DMS53 treated with DMSO at 0.1 percent for 48 hours (cell line): ENCODE results near the gene TTLL10.

Source experiments
- DNase-seq: peaks from one replicate; lab custom pipeline; 2025; ENCODE audit not compliant: unreplicated experiment; lab: John Stamatoyannopoulos, UW

Gene TTLL10

DNA sequence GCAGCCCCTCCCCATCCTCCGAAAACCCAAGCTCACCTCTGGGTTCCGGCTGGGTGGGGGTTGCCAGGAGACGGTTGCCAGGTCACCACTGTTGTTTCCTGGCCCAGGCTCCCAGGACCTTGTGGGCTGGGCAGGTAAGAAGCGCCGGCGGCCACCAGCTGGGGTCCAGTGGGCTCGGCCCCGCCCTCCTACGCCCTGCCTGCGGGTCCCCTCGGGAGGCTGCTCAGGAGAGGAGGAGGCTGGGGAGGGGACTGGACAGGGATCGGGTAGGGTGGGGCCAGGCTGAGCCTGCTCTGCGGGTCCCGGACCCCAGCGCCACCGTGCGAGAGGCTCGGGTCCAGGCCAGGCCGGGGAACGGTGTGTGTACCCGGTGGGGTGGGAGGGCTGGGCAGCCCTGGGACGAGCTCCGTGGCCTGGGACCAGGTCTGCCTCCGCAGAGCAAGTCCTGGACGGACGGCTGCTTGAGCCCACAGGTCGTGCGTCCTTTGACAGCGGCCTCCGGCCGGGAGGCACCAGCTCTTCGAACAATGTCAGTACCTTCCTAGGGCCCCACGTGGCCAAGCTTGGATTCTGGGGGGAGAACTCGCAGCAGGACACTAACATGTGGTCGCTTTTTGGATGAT is at the start of gene TTLL10:
Gene TTLL10 (plus strand): TSS at position 88 of the 623 bp plus-strand sequence. CDS start 5,336 bp downstream, outside the sequence.
- no peak for DNase-seq

DNA sequence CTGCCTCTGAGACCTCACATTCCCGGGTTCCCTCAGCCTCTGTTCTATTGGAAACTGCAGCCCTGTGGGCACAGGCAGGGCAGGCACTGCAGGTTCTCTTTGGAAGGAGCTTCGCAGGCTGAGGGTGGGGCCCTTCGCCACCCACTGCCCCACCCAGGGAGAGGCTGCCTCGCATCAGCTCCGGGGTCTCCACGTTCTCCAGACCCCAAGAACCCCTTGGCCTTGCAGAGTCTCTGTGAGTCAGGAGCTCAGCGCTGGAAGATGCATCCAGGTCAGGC is 49.2 kb upstream of the TTLL10 start:
- no peak for DNase-seq

DNA sequence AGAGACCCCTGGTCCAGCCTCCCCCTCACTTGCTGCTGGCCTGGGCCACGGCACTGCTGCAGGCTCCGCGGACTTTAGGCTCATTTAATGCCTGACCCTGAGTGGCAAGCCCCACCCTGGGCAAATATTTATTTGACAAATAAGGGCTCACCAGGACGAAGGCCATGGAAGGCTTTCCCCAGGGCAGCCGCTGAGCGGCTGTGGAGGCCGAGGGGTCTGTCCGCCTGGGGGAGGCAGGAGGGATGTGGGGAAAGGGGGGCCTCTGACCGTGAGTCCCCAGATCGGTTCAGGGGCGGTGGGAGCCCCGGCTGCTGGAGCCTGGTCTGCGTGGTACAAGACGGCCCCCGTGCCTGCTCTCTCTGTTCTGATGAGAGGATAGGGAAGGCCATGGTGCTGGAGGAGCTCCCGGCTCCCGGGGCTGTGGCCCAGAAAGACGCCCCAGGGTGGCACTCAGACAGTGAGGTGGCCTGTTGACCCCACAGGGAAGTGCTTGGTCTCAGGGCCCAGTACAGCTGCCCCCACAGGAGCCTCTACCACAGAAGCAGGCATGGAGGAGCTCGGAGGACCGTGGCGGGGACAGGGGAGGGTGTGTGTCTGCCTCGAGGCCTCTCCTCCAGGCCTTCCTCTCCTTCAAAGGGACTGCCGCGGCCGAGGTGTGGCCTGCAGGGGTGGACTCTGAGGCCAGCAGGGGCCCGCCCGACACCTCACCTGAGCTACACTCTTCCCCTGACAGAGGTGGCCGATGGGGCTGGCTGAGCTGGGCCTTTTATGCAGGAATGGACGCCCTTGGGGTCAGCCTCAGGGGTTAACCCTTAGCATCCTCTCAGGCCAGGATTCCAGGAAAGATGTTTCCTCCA is 48.7 kb upstream of the TTLL10 start:
- DNase-seq: peak; percentile 32

DNA sequence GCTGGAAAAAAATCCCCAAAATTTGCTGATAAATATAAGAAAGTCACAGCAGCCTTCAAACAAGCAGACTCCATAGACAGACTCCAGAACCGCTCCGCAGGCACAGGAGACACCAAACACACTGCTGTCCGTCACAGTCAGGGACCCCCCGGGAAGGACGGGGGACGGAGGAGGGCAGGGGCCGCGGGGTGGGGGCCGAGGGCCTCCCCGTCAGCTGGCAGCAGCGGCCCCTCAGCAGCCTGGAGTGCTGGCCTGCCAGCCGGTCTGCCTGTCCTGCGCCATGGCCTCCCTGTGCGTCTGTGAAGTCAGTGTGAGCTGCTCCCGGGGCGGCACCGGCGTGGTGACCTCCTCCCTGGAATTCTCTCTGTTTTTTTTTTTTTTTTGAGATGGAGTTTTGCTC is 47.7 kb upstream of the TTLL10 start:
- DNase-seq: no peak

- DNase-seq: no peak
These were observed 45.9 kb upstream of the TTLL10 start for GRCh38 chr1:1127551-1128451.

- DNase-seq: no peak
These were observed 45.1 kb upstream of the TTLL10 start for GRCh38 chr1:1128454-1129139.

GRCh38 chr1:1129381-1129821 is 44.3 kb upstream of the TTLL10 start:
- no peak for DNase-seq

GRCh38 chr1:1130206-1131120 is 43.2 kb upstream of the TTLL10 start:
- peak; percentile 6 for DNase-seq

- peak; percentile 7 for DNase-seq
These were observed 41.4 kb upstream of the TTLL10 start for GRCh38 chr1:1132042-1132950.

- DNase-seq: no peak
These were observed 40.5 kb upstream of the TTLL10 start for GRCh38 chr1:1132956-1133750.

DNA sequence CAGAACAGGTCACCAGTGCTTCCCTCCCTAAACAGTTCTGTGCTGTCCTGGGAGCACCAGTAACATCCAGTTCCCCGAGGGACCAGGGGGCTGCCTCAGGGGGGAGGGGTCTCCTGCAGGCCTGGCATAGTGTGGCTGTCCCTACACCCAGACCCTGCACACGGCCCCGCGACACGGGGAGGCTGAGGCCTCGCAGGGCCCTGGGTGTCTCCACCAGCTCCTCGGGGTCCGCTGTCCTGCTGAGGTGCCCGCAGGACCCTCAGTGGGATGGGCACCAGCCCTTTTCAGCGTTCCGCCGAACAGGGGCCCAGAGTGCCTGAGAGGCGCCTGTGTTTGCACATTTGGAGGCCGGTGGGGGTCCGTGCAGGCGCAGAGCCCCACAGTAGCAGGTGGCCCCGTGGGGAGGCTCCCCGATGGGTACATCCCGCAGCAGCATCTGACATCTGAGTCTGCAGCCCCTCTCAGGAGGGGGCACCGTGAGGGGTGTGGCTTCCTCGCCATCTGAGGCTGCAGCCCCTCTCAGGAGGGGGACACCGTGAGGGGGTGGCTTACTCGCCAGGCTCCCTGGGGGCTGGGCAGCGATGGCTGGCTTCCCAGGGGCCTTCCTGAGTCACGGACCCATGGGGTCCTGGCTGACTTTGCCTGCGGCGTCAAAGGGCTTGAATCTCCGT is 39.2 kb upstream of the TTLL10 start:
- DNase-seq: no peak

- no peak for DNase-seq
These were observed 38.1 kb upstream of the TTLL10 start for GRCh38 chr1:1135339-1136136.

- DNase-seq: no peak
These were observed 37.0 kb upstream of the TTLL10 start for GRCh38 chr1:1136547-1137230.

GRCh38 chr1:1137256-1138045 is 36.2 kb upstream of the TTLL10 start:
- no peak for DNase-seq

DNA sequence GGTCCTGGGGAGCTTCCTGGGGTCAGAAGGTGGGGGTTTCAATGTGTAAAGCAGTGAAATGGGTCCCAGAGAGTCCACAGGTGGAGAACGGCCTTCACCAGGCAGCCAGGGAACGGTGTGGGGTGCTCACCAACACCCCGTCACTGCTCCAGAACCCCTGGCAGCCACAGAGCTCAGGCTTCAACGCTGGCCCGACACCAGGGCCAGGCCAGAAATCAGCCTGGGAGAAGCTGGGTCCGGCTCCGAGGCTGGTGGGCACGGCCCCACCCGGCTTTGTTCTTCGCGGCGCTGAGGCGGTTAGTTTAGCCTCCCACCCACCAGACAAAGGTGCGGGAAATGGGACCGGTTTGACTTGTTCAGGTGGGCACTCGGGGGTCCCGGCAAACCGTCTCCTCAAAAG is 33.0 kb upstream of the TTLL10 start:
- no peak for DNase-seq
